Measurements from ENCODE around the gene DACT2.

The DACT2 gene, protein sequence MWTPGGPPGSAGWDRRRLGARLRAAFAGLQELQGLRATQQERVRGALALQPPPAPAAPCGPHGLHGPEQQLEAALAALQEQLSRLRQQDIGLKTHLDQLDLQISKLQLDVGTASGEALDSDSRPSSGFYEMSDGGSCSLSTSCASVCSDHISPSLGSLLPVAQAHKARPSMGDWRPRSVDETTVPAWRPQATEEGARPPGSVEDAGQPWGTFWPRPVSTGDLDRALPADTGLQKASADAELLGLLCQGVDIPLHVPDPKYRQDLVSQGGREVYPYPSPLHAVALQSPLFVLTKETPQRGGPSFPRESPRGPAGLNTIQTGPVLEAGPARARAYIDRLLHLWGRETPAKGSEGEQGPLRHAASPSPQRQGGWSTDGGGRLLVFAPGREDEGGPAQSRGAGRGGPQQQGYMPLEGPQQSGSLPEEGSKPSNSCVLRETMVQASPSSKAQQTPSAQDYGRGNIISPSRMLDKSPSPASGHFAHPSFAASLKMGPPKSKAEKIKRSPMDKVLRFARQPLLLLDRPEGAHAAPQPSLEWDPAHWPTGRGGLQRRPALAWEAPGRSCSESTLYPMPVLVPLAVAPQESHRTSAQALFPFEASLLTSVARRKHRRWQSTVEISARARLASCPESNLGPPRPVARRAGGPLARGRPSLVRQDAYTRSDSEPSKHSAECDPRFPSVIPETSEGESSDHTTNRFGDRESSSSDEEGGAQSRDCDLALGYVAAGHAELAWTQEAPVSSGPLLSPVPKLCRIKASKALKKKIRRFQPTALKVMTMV

DNA sequence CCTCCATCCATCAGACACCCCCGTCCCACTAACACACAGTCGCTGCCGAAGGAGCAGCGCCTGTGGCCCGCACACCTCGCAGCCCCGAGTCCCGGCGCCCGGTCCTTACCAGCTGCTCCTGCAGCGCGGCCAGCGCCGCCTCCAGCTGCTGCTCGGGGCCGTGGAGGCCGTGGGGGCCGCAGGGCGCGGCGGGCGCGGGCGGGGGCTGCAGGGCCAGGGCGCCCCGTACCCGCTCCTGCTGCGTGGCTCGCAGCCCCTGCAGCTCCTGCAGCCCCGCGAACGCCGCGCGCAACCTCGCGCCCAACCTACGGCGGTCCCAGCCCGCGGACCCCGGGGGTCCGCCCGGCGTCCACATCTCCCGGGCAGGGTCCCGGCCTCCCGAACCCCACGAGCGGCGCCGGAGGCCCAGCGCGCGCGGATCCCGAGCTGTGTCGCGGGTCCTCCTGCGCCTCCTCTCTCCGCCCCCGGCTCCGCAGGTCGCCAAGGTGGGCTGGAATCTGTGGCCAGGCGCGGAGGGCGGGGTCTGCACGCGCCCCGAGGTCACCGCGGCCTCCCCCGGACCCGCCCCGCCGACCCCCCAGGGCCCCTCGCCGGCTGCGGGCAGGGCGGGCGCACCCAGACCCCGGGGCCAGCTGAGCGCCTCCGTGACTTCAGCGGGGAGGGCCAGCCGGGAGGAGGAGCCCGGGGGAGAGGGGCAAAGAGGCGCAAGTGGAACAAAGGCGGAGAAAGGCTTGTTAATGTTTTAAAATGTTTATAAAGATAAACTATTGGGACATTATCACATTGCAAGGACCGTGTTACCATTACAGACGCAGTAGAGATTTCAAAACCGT is at the start of gene DACT2:
DACT2 (minus strand) TSS at position 499 of the 833 bp plus-strand sequence; CDS start at position 355, 144 bp downstream.
- no peak within 1 kb of the TSS for H3K4me2 ChIP-seq (ENCODE audit: insufficient read depth, low read length)
- H2AFZ ChIP-seq (ENCODE audit: low read depth, low read length) = no peak within 1 kb of the TSS
- H3K27ac ChIP-seq (ENCODE audit: low read length) = no peak within 1 kb of the TSS
- H3K27me3 ChIP-seq (ENCODE audit: insufficient read depth, low read length, poor library complexity) = no peaks in the 10 kb centered on the region
- H3K9me3 ChIP-seq (ENCODE audit: insufficient read depth, low read length, severe bottlenecking) = peaks cover 4% of the 10 kb centered on the region
- no peaks in the 10 kb centered on the region for H4K20me1 ChIP-seq (ENCODE audit: insufficient read depth, low read length)
- H3K9ac ChIP-seq (ENCODE audit: low read depth, low read length) = no peak within 1 kb of the TSS
- TF ChIP-seq EZH2 (IDR thresholded peaks at IDR 0.05; ENCODE audit: borderline replicate concordance, low read depth, low read length, severe bottlenecking) = no peak
- TF ChIP-seq, protein P1, sequence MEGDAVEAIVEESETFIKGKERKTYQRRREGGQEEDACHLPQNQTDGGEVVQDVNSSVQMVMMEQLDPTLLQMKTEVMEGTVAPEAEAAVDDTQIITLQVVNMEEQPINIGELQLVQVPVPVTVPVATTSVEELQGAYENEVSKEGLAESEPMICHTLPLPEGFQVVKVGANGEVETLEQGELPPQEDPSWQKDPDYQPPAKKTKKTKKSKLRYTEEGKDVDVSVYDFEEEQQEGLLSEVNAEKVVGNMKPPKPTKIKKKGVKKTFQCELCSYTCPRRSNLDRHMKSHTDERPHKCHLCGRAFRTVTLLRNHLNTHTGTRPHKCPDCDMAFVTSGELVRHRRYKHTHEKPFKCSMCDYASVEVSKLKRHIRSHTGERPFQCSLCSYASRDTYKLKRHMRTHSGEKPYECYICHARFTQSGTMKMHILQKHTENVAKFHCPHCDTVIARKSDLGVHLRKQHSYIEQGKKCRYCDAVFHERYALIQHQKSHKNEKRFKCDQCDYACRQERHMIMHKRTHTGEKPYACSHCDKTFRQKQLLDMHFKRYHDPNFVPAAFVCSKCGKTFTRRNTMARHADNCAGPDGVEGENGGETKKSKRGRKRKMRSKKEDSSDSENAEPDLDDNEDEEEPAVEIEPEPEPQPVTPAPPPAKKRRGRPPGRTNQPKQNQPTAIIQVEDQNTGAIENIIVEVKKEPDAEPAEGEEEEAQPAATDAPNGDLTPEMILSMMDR (IDR thresholded peaks at IDR 0.05; ENCODE audit: borderline replicate concordance, extremely low read depth, low read length, poor library complexity, severe bottlenecking) = no peak
- DNase-seq (no peak), ATAC-seq (ENCODE audit: insufficient read depth, low read depth) (no peak)
- H3K79me2 ChIP-seq (ENCODE audit: insufficient read depth, low read length) = no peaks in the 10 kb centered on the region
- H3K36me3 ChIP-seq (ENCODE audit: insufficient read depth, low read length) = no peaks in the 10 kb centered on the region
- H3K4me3 ChIP-seq (ENCODE audit: low read depth in 1 of 2, low read length in 2 of 2) = no peak within 1 kb of the TSS
- H3K4me1 ChIP-seq (ENCODE audit: insufficient read depth, low read length) = no peaks in the 10 kb centered on the region

DNA sequence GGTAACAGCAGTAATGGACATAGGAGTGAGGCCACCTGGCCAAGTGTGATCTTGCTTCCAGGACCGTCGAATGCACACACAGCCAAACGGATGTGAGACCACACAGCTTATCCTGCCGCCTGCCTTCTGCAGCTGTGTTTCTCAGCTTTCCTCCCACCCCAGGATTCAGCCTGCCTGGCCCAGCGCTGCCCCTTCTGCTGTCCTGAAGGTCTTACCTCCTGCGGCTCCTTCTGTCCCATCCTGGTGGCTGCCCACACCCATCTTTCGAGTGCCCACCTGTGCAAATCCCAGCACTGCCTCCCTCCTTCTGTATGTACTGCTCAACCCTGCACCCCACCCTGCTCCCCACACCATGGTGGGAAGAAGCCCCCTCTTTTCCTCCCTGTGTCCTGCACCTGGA is 49.4 kb upstream of the DACT2 start:
- Histone ChIP-seq H3K27ac (ENCODE audit: low read length) (no peak overlapping the region), H3K27me3 (ENCODE audit: insufficient read depth, low read length, poor library complexity) (no peaks in the 10 kb centered on the region), H4K20me1 (ENCODE audit: insufficient read depth, low read length) (no peaks in the 10 kb centered on the region), H3K4me2 (ENCODE audit: insufficient read depth, low read length) (no peak overlapping the region), H3K36me3 (ENCODE audit: insufficient read depth, low read length) (no peaks in the 10 kb centered on the region), H3K4me1 (ENCODE audit: insufficient read depth, low read length) (no peaks in the 10 kb centered on the region), H2AFZ (ENCODE audit: low read depth, low read length) (no peak overlapping the region), H3K4me3 (ENCODE audit: low read depth in 1 of 2, low read length in 2 of 2) (no peak overlapping the region), H3K79me2 (ENCODE audit: insufficient read depth, low read length) (no peaks in the 10 kb centered on the region), H3K9me3 (ENCODE audit: insufficient read depth, low read length, severe bottlenecking) (peaks cover 1% of the 10 kb centered on the region), H3K9ac (ENCODE audit: low read depth, low read length) (no peak overlapping the region)
- no peak for TF ChIP-seq EZH2 (IDR thresholded peaks at IDR 0.05; ENCODE audit: borderline replicate concordance, low read depth, low read length, severe bottlenecking)
- TF ChIP-seq, protein P1 (IDR thresholded peaks at IDR 0.05; ENCODE audit: borderline replicate concordance, extremely low read depth, low read length, poor library complexity, severe bottlenecking) = no peak
- DNase-seq (no peak), ATAC-seq (ENCODE audit: insufficient read depth, low read depth) (no peak)

DNA sequence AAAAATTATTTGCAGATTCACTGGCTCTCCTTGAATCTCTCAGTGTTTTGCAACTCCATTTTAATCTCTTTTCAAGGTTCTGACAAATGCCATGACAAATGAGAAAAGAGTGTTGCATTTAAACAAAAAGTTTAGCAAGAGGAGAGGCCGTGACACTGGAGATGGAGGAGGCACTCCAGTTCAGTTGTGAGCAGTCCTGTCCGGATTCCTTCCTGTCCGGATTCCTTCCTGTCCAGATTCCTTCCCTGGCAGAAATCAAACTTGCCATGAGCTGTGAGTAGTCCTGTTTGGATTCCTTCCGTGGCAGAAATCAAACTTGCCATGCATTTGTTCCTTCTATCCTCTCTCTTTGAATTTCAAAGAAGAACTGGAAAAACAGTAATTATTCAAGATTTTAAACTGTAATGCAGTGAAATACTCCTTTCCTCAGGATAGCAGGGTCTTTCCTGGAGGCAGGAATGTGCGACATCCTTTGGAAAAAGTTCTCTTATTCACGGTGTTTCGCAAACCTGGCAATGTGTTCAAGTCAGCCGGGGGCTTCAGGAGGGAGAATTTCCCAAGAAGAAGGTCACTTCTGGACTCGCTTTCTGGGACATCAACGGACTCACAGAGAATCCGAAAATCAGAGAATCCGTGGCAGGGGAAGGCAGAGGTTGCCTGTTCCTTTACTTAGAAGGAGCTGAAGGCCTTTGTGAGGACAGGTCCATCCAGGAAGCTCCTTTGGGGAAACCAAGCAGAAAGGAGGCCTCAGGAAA is 48.7 kb upstream of the DACT2 start:
- Histone ChIP-seq H3K27ac (ENCODE audit: low read length) (no peak overlapping the region), H3K4me3 (ENCODE audit: low read depth in 1 of 2, low read length in 2 of 2) (no peak overlapping the region), H4K20me1 (ENCODE audit: insufficient read depth, low read length) (no peaks in the 10 kb centered on the region), H3K36me3 (ENCODE audit: insufficient read depth, low read length) (no peaks in the 10 kb centered on the region), H2AFZ (ENCODE audit: low read depth, low read length) (no peak overlapping the region), H3K79me2 (ENCODE audit: insufficient read depth, low read length) (no peaks in the 10 kb centered on the region), H3K9me3 (ENCODE audit: insufficient read depth, low read length, severe bottlenecking) (no peaks in the 10 kb centered on the region), H3K4me1 (ENCODE audit: insufficient read depth, low read length) (no peaks in the 10 kb centered on the region), H3K27me3 (ENCODE audit: insufficient read depth, low read length, poor library complexity) (no peaks in the 10 kb centered on the region), H3K4me2 (ENCODE audit: insufficient read depth, low read length) (no peak overlapping the region), H3K9ac (ENCODE audit: low read depth, low read length) (no peak overlapping the region)
- DNase-seq (no peak), ATAC-seq (ENCODE audit: insufficient read depth, low read depth) (no peak)
- no peak for TF ChIP-seq EZH2 (IDR thresholded peaks at IDR 0.05; ENCODE audit: borderline replicate concordance, low read depth, low read length, severe bottlenecking)
- TF ChIP-seq, protein P1 (IDR thresholded peaks at IDR 0.05; ENCODE audit: borderline replicate concordance, extremely low read depth, low read length, poor library complexity, severe bottlenecking) = no peak
